Activated CD8-positive, alpha-beta memory T cell treated with anti-CD3 and anti-CD28 coated beads for 1 hour (primary cell): ENCODE measurements around the gene NOL6.
A peak's percentile ranks its signal among the peaks of the same experiment; 100 is the strongest.
"Not testable (repeated sequence)": the region's sequence is repeated elsewhere in the genome, so short reads cannot be mapped to it uniquely, and the experiment has no call there.

Experiments
- DNase-seq, 2 donors: peaks; one replicate each; pipeline ENCODE4 v3.0.0-alpha.2; 2020; ENCODE audit warnings: low read depth in 1 of 2; ENCODE audit errors: extremely low read depth in 1 of 2

The NOL6 gene

GRCh38 chr9:33436445-33436844 is 37.3 kb downstream of the NOL6 start:
- no peak for DNase-seq

DNA sequence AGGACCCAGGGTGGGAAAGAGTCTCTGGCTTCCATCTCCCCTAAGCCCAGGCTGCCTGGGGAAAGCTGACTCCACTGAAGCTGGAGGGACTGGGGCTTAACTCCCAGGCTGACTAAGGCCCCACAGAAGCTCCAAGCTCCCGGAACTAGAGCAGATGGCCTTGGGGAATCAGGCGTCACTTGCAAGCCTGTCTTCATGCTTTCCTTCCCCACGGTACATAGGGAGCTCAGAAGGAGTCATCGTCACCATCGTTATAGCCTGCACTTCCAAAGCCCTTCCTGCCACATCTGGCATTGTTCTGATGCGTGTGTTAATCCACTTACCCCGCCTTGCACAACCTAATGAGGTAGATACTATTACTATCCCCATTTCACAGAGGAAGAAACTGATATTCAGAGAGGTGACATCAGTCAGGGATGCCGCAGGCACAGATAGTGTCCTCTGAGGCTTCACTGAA is 37.9 kb downstream of the NOL6 start:
- no peak for DNase-seq

DNA sequence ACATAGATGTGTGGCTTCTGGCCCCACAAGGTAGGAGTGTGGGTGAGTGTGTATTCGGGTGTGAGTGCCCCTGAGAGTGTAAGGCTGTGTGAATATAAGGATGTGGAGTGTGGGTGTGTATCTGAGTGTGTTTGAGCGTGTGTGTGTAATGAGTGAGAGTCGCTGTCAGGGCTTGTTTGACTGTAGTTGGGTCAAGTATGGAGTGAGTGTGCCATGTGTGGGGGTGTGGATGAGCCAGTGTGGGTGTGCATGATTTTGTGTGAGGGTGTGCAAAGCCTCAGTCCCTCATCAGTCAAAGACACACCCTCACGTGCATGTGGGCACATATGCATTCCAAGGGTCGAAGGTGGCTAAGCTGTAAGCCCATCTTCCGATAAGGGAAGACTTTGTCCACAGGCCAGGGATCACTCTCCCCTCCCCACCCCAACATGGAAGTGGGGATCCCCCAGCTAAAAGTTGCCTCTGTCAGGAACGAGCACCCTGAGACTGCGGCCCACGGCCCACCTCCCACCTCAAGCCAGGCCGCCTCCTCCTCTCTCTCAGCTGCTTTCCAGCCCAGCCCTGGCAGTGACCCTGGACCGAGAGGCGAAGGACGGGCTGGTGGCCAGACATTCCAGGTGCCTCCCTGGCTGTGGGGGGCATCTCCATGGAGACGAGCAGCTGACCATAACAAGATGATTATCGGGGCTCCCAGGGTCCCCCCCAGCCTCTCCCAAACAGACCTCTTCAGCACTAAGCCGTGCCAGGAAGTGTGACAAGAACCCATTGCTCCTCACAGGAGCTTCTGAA is 39.2 kb downstream of the NOL6 start:
- DNase-seq, result no peak

- no peak for DNase-seq
Measured at GRCh38 chr9:33433871-33434270, 39.9 kb downstream of the NOL6 start.

DNA sequence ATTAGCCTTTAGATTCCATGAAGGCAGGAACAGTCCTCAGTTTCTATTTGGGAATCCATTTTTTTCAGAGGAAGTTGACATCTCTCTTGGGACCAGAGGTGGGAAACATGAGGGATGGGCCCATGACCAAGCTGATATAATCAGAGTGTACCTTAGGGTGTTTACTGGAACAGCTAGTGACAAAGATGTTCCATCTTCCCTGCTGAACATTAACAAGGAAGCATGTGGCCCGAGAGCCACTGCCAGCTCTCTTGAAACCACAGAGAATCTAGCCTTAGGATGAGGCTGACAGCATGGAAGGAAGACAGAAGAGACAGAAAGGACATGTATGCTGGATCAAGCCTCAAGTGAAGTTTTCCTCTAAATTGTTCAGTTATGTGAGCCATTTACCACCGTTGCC is 42.3 kb downstream of the NOL6 start:
- DNase-seq, result no peak

DNA sequence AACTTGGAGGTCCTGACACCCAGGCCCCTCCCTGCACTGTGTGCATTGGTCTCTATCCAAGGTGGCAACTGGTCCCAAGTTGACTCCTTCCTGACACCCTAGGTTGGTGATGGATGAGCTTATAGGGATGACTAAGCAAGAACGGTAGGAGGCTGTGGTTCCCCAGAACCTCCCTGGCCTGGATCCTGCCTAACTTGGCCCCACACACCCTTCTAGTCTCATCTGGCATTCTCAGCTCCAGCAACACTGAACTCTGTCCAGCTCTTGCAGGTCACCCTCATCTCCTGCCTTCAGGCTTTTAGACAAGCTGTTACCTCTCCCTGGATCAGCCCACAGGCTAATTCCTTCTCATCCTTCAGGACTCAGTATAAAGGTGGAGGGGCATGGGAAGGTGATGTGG is 42.8 kb downstream of the NOL6 start:
- no peak for DNase-seq

DNA sequence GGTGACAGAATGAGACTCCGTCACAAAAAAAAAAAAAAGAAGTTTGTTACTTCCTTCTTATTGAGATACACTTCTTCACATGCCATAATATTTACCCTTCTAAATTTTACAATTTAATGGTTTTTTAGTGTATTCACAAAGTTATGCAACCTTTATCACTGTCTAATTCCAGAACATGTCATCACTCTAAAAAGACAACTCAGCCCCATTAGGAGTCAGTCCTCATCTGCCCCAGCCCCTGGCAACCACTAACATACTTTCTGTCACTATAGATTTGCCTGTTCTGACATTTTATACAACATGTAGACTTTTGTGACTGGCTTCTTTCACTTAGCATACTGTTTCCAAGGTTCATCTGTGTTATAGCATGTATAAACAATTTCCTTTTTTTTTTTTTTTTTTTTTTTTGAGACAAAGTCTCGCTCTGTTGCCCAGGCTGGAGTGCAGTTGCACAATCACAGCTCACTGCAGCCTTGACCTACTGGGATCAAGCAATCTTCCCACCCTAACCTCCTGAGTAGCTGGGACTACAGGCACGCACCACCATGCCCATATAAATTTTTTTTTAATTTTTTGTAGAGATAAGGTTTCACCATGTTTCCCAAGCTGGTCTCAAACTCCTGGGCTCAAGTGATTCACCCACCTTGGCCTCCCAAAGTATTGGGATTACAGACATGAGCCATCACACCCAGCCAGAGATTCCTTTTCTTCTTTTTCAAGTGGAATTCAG is 44.3 kb downstream of the NOL6 start:
- no peak for DNase-seq

DNA sequence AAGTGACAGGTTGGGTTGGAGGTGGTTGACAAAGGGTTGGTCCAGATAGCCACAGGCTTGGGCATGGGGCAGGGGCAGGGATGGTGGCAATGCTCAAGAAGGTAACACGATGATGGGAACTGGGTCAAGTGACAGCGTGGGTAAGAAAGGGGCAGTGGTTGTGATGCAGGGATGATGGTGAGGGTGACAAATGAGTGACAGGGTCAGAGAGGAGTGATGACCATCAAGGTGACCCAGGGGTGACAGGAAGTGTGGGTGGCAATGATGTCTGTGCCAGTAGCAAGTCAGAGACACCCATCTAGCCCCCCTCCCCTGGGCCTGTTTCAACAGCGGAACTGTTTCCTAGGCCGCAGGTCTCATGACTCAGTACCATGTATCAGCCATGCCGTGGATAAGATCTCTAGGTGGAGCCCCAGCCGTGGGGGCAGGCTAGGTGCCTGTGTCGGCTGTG is 46.9 kb downstream of the NOL6 start:
- DNase-seq, result no peak

DNA sequence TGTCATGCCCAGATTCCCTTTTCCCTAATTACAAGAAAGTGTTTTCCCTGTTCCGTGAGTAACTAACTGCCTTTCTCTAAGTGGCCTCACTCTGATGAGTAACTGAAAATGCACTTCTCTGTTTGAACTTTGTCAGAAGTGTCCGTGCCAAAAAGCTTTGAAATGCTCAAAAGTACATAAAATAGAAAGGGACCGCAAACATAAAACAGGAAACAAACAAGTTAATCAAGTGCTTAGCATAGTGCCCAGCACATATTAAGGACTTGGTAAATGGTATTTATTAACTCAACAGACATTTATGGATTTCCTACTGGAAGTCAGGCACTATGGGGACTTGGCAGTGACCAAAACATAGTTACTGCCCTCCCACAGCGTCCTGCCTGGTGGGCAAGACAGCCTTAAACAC is 48.6 kb downstream of the NOL6 start:
- no peak for DNase-seq

DNA sequence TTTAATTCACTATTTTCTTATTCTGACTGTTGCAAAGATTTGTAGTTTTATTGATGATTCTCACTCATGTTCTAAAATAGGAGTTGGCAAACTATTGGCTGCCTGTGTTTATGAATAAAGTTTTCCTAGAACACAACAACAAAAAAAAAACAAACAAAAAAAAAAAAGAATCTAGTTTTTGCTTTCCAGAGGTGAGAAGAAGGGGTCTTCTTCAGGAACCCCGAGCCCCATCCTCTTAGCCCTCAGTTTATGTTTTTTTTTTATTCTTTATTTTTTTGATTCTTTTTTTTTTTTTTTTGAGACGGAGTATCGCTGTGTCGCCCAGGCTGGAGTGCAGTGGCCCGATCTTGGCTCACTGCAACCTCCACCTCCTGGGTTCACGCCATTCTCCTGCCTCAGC is 49.2 kb downstream of the NOL6 start:
- DNase-seq, result not testable (repeated sequence)

GRCh38 chr9:33424043-33424442 is 49.7 kb downstream of the NOL6 start:
- DNase-seq, result not testable (repeated sequence)

DNA sequence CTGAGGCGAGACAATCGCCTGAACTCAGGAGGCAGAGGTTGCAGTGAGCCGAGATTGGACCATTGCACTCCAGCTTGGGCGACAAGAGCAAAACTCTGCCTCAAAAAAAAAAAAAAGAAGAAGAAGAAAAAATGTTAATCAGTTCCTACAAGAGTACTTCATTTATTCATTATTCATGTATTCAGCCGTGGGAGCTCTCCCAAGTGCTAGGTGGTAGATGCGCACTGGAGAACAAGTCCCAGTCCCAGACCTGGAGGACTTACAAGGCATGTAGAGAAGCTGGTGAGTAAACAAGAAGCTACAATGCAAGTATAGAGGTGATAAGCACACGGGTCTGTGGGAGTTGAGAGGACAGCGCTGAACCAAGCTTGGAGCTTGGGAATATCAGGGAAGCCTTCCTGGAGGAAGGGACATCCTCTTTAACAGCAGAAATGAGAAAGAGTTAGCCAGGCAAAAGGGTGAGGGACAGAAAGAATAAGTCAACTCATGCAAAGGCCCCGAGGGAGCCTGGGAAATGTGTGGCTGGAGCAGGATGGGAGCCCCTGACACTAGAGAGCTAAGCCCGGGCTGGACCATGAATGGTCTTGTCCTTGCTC is 53.9 kb downstream of the NOL6 start:
- no peak for DNase-seq

GRCh38 chr9:33418090-33418489 is 55.6 kb downstream of the NOL6 start:
- no peak for DNase-seq

- DNase-seq, result peak in 1 of 2 donors; percentile 17
Measured at GRCh38 chr9:33416996-33417395, 56.7 kb downstream of the NOL6 start.

DNA sequence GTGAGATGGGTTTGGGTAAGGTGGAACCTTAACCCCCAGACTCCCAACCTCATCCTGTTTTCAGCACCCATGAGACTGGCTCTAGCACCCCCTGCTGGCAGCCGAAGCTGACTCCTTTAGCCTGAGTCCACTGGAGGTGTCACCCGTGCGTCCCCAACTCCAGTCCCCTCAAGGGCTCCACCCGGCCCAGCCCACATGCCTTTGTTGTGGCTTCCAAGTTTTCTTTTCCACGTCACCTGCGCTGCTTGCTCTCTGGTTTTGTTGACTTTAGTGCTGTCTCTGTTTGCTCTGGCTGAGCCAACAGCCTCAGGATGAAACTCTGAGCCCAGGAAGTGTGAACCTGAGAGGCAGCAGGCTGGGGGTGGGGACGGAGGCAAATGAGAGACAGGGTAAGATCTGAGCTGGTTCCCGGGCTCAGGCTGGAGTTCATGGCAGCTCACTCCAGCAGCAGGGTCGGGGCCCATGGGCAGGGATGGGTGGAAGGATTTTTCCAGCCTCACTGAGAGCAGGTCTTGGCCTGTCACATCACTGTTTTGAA is 58.2 kb downstream of the NOL6 start:
- peak; percentile 80 to 86 for DNase-seq

- DNase-seq, result no peak
Measured at GRCh38 chr9:33414889-33415500, 58.7 kb downstream of the NOL6 start.

DNA sequence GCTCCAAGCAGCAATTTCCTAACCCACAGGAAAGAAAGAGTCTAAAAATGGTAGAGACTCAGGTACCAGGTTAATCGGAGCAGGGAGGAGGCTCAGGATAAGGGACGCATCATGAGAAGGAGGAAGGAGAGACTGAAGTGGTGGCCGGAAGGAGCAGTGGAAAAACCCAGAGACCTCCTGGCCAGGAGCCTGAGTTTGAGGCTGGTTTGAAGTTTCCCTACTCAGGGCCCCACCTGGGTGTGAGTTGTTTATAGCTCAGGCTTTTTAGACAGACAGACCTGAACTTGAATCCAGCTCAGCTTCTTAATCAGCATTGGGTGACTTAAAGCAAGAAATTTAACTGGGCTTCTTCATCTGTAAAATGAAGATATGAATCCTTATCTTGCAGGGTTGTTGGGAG is 59.5 kb downstream of the NOL6 start:
- DNase-seq, result no peak
